Heart right ventricle (tissue), 16 donors: ENCODE results near the gene SPEN. TPM values are rescaled to one million over a fixed set of nuclear protein-coding genes. Genes with fewer than 3 reads are reported as not detected.

Source experiments
- ATAC-seq, 8 donors: fragments of 200-7000 bp; cut with Tn5 transposase; one replicate each; pipeline ENCODE4 v1.9.1; 2020; ENCODE audit warnings: mild to moderate bottlenecking in 8 of 8, moderate library complexity in 8 of 8, moderate number of reproducible peaks in 1 of 8
- DNase-seq, 2 donors: peaks; one replicate each; pipeline ENCODE4 v3.0.0-alpha.2; 2020
- H3K27ac ChIP-seq, 10 donors: fragments of 200-600 bp; sonication (generic) in 2 of 10; one replicate each; pipeline versions ENCODE4 v1.5.0 to v1.8.0; 2020 to 2022; ENCODE audit warnings: mild to moderate bottlenecking in 3 of 10
- H3K27me3 ChIP-seq, 7 donors: fragments of 200-600 bp; one replicate each; pipeline ENCODE4 v1.8.0; 2021 to 2022; ENCODE audit warnings: mild to moderate bottlenecking in 2 of 7
- H3K36me3 ChIP-seq, 9 donors: fragments of 200-600 bp; sonication (generic) in 1 of 9; one replicate each; pipeline versions ENCODE4 v1.5.0 to v1.8.0; 2020 to 2022; ENCODE audit warnings: mild to moderate bottlenecking in 2 of 9
- H3K4me1 ChIP-seq, 9 donors: fragments of 200-600 bp; sonication (generic) in 1 of 9; one replicate each; pipeline versions ENCODE4 v1.5.0 to v1.8.0; 2020 to 2022; ENCODE audit warnings: mild to moderate bottlenecking in 4 of 9
- H3K4me3 ChIP-seq, 10 donors: fragments of 200-600 bp; sonication (generic) in 2 of 10; one replicate each; pipeline versions ENCODE4 v1.5.0 to v1.8.0; 2020 to 2022; ENCODE audit warnings: mild to moderate bottlenecking in 7 of 10, moderate library complexity in 2 of 10
- H3K9me3 ChIP-seq, 11 donors: fragments of 200-600 bp in 10 of 11; sonication (generic) in 2 of 11; one replicate each; pipeline versions ENCODE4 v1.5.0 to v1.8.0; 2013 to 2022; ENCODE audit warnings: mild to moderate bottlenecking in 2 of 11, control low read depth in 1 of 11, moderate library complexity in 1 of 11
- CTCF ChIP-seq, 9 donors: fragments of 200-600 bp; sonication (generic) in 2 of 9; IDR thresholded peaks; one replicate each; pipeline versions ENCODE4 v1.5.0 to v1.8.0; 2021 to 2022; ENCODE audit warnings: antibody characterized with exemption in 9 of 9, mild to moderate bottlenecking in 5 of 9, moderate library complexity in 1 of 9
- WGBS, 2 donors: extraction: QIAGEN DNeasy Blood & Tissue Kit; methylation state at CpG; one replicate each; pipeline ENCODE4 v1.1.7; 2013; ENCODE audit warnings: inconsistent platforms in 1 of 2; 5-methylcytosine and 5-hydroxymethylcytosine counted together
- intact Hi-C, 10 donors: fragments of 100-400 bp; cut with DNase I; formaldehyde crosslinking; loops; one replicate each; pipeline versions ENCODE4 v1.11.1 to v1.14.2; 2022
- polyA plus RNA-seq, 2 donors: library from polyadenylated mRNA; stranded (reverse); fragments of 200-250 nt; gene quantifications; one replicate each; pipeline ENCODE4 v1.2.3, GENCODE V29; 2013
- total RNA-seq, 10 donors: library from RNA; stranded (reverse); fragmentation: NEBNext Ultra II Directional in 3 of 10; extraction: Animal tissue kit (Norgen Biotek cat#: 25700) in 3 of 10; gene quantifications; one replicate each; pipeline versions ENCODE4 v1.2.1 to v1.2.4, GENCODE V29; 2021 to 2023
- donor health status: Arrhythmogenic right ventricular cardiomyopathy.
- donor health status: ischemic (EF 13 %, LVEDD 7.1; RV severe dilation, severe dysfunction).
- donor health status: healthy with polysubstance abuse.
- donor health status: DM: no; HTN: yes; CAD: no.
- donor health status: DM: no; HTN: no; CAD: no.
- donor health status: ischemic (EF 25% LVEDD 6.9; RV normal size, moderate dysfunction).
- donor health status: ischemic (EF 25% LVEDD 5.7; RV mildly dilated, moderate dysfunction).
- donor health status: healthy.
- donor health status: DM: yes; HTN: yes; CAD: no.
- donor health status: Ischemic cardiomyopathy.
- donor health status: ischemic (EF 35%, LVEDD 5.7; RV mildly dilated, moderate dysfunction).
- donor health status: nonischemic (EF 11% LVEDD 7.7; RV severe dilation, severe dysfunction).
- donor health status: DM: yes; HTN: yes; CAD: no.
- donor health status: PGD.
- donor health status: ischemic (EF 29% LVEDD 5.4; RV normal size, mild dysfunction).
- donor health status: nonischemic (EF 23%, LVEDD 6.1; RV moderate dilation, normal function).

The SPEN gene
- total and polyA plus RNA-seq, 12 donors = 11.2 to 34.4 (median 27.1) TPM

GRCh38 chr1:15942661-15943327, 95.3 kb downstream of the SPEN start:
- no peaks in the 10 kb centered on the region for H3K9me3 ChIP-seq
- peaks cover 0 to 100% (median 85%) of the 10 kb centered on the region in 9 donors for H3K36me3 ChIP-seq
- no peaks in the 10 kb centered on the region for H3K27me3 ChIP-seq
- 83 to 85% methylated on average over 18 of the region's 18 CpGs for WGBS, 2 donors
- no peak overlapping the region for H3K4me3 ChIP-seq
- no peak for ATAC-seq
- peaks cover 3 to 17% (median 8%) of the 10 kb centered on the region in 9 donors for H3K4me1 ChIP-seq
- intact Hi-C loops = no loop called here
- H3K27ac ChIP-seq = no peak overlapping the region
- TF ChIP-seq CTCF (IDR thresholded peaks at IDR 0.05) = no peak
- no peak for DNase-seq

DNA sequence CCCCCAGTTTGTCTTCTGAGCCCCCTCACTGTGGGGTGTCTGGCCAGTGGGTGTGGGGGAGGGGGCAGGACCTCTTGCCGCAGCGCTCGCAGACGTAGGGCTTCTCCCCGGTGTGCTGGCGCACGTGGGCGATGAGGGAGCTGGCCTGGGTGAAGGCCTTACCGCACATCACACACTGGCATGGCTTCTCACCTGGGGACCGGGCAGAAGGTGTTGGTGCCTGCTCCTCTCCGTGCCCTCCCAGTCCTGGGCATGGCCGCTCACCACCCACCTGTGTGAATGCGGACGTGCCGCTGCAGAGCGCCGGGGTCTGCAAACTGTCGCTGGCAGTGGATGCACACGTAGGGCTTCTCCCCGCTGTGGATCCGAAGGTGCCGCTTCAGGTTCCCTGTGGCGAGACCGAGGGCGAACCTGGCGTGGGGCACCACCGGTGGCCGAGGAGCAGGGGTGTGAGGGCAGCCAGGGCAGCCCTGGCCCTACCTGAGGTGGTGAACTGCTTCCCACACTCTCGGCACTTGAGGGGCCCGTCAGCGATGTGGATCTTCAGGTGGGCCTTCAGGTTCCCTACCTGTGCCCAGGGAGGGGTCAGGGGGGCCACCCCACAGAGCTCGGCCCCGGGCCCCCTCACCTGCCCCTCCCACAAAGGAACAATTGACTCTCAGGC, 96.0 kb downstream of the SPEN start:
- H3K27ac ChIP-seq = no peak overlapping the region
- no peaks in the 10 kb centered on the region for H3K9me3 ChIP-seq
- no peak for TF ChIP-seq CTCF (IDR thresholded peaks at IDR 0.05)
- ATAC-seq = no peak
- 96 to 98% methylated on average over 32 to 33 of the region's 33 CpGs for WGBS, 2 donors
- peaks cover 4 to 22% (median 13%) of the 10 kb centered on the region in 9 donors for H3K4me1 ChIP-seq
- intact Hi-C loops = no loop called here
- no peaks in the 10 kb centered on the region for H3K27me3 ChIP-seq
- H3K4me3 ChIP-seq = no peak overlapping the region
- DNase-seq = no peak
- peaks cover 0 to 100% (median 84%) of the 10 kb centered on the region in 9 donors for H3K36me3 ChIP-seq

- peaks cover 8 to 22% (median 18%) of the 10 kb centered on the region in 9 donors for H3K4me1 ChIP-seq
- ATAC-seq (no peak), DNase-seq (no peak)
- no peak for TF ChIP-seq CTCF (IDR thresholded peaks at IDR 0.05)
- H3K9me3 ChIP-seq = no peaks in the 10 kb centered on the region
- intact Hi-C loops = no loop called here
- no peak overlapping the region for H3K4me3 ChIP-seq
- WGBS, 2 donors = 96% methylated on average over 22 of the region's 22 CpGs
- peaks cover 0 to 96% (median 79%) of the 10 kb centered on the region in 9 donors for H3K36me3 ChIP-seq
- H3K27ac ChIP-seq = no peak overlapping the region
- H3K27me3 ChIP-seq = no peaks in the 10 kb centered on the region
Observed at GRCh38 chr1:15943992-15944307, 96.4 kb downstream of the SPEN start.

DNA sequence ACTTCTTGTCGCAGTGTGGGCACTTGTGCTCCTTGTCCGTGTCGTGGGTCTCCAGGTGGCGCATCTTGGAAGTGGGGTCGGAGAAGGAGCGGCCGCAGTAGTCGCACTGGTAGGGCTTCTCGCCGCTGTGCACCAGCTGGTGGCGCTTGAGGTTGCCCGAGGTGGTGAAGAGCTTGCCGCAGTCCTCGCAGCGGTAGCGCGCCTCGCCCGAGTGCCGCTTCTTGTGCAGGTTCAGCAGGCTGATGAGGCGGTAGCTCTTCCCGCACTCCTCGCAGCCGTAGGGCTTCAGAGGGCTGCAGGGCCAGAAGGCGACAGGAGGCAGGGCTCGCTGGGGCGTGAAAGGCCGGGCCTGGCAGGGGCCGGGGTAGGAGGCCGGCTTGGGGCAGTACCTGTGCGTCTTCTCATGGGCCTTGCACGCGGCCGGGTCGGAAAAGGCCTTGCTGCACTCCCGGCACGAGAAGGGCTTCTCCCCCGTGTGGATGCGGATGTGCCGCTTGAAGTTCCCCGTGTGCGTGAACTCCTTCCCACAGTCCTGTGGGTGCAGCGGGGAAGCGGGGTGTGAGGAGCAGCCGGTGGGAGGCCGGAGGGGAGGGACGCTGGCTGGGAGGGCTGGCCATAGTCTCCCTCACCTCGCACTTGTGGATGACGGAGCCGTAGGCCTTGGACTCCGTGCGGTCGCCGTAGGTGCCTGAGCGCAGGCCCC, 97.0 kb downstream of the SPEN start:
- Histone ChIP-seq H3K4me1 (peaks cover 8 to 22% (median 18%) of the 10 kb centered on the region in 9 donors), H3K27me3 (no peaks in the 10 kb centered on the region), H3K4me3 (no peak overlapping the region), H3K36me3 (peaks cover 0 to 91% (median 75%) of the 10 kb centered on the region in 9 donors), H3K27ac (no peak overlapping the region), H3K9me3 (no peaks in the 10 kb centered on the region)
- ATAC-seq (no peak), DNase-seq (no peak)
- no peak for TF ChIP-seq CTCF (IDR thresholded peaks at IDR 0.05)
- WGBS, 2 donors = 94 to 95% methylated on average over 54 to 55 of the region's 55 CpGs
- intact Hi-C loops = no loop called here
